Astrocyte of the cerebellum (primary cell): ENCODE data around the gene MCM8.
A peak's percentile ranks its signal among the peaks of the same experiment; 100 is the strongest.

Experiments
- DNase-seq: peaks from one replicate; pipeline ENCODE4 v3.0.0-alpha.2; 2011; ENCODE audit warnings: low read depth
- H3K4me3 ChIP-seq: 2 replicates; pipeline ENCODE4 v1.5.1; 2011; ENCODE audit warnings: mild to moderate bottlenecking, low read depth, low read length, moderate library complexity
- in situ Hi-C: cut with HindIII; loops from 2 replicates; pipeline ENCODE4 v1.10.0; 2017; ENCODE audit warnings: low sequenced_read_pairs
- TF ChIP-seq, protein P1 (sequence below): IDR thresholded peaks from 2 replicates; pipeline ENCODE4 v1.5.1; 2012; ENCODE audit warnings: low read length, low read depth, moderate library complexity, mild to moderate bottlenecking; ENCODE audit errors: missing control alignments

The MCM8 gene

DNA sequence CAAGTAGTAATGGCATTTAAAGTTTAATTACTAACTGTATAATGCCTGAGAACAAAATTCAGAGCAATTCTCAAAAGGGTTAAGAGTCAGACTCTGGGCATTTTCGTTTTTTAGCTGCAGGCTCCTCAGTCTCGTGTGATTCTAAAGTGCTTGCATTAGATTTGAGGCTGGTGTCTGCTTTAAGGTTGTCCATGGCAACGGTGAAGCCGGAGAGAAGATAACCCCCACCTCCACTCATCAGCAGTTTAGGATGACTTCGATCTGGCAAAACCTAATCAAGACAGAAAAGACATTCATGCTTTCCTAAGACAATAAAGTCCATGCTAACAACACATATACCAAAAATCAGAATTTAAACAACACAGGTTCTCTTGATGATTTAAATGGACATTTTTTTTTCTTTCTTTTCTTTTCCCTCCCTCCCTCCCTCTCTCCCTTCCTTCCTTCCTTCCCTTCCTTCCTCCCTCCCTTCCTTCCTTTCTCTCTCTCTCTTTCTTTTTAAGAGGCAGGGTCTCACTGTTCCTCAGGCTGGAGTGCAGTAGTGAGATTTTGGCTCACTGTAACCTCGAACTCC, 11.9 kb upstream of the MCM8 start:
- no peak overlapping the region for H3K4me3 ChIP-seq
- TF ChIP-seq, protein P1, sequence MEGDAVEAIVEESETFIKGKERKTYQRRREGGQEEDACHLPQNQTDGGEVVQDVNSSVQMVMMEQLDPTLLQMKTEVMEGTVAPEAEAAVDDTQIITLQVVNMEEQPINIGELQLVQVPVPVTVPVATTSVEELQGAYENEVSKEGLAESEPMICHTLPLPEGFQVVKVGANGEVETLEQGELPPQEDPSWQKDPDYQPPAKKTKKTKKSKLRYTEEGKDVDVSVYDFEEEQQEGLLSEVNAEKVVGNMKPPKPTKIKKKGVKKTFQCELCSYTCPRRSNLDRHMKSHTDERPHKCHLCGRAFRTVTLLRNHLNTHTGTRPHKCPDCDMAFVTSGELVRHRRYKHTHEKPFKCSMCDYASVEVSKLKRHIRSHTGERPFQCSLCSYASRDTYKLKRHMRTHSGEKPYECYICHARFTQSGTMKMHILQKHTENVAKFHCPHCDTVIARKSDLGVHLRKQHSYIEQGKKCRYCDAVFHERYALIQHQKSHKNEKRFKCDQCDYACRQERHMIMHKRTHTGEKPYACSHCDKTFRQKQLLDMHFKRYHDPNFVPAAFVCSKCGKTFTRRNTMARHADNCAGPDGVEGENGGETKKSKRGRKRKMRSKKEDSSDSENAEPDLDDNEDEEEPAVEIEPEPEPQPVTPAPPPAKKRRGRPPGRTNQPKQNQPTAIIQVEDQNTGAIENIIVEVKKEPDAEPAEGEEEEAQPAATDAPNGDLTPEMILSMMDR, result no peak
- no peak for DNase-seq
- in situ Hi-C loops, result no loop called here

GRCh38 chr20:5945963-5946362, 4.5 kb upstream of the MCM8 start:
- no peak overlapping the region for H3K4me3 ChIP-seq
- peak; percentile 36 for DNase-seq
- in situ Hi-C loops, result no loop called here
- TF ChIP-seq, protein P1, result no peak

GRCh38 chr20:5947276-5947675, 3.2 kb upstream of the MCM8 start:
- TF ChIP-seq, protein P1, result no peak
- in situ Hi-C loops, result no loop called here
- H3K4me3 ChIP-seq, result no peak overlapping the region
- no peak for DNase-seq

DNA sequence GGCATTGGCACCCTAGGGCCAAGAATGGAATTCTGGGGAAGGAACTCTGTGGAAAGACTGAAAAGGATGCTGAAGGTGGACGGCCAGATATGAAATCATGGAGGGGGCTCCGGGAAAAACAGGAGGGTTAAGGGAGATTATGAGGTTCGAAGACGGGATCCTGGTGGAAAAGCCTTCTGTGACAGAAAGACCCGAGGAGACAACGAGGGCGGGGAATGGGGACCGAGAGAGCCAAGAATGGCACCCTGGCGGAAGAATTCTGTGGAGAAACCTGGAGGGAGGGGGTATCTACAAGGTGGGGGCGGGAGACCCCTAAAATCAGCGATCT, 545 bp upstream of the MCM8 start:
- TF ChIP-seq, protein P1, result no peak
- H3K4me3 ChIP-seq, result peak overlapping the region; percentile 90
- in situ Hi-C loops, result no loop called here
- no peak for DNase-seq

GRCh38 chr20:5967469-5967868, 17.0 kb downstream of the MCM8 start:
- in situ Hi-C loops, result no loop called here
- no peak for DNase-seq
- H3K4me3 ChIP-seq, result no peak overlapping the region
- TF ChIP-seq, protein P1, result no peak

DNA sequence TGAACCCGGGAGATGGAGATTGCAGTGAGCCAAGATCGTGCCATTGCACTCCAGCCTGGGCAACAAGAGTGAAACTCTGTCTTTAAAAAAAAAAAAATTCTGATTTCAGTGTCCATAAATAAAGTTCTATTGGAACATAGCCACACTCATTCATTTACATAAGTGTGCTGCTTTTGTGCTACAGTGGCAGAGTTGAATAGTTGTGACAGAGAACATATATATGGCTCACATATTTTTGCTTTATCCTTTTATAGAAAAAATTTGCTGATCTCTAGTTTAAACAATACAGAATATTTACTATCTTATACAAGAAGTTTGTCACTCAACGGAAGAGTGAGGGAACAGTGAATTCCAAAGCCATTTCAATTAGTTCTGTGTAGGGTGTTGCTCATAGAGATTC, 18.0 kb downstream of the MCM8 start:
- in situ Hi-C loops, result no loop called here
- TF ChIP-seq, protein P1, result no peak
- H3K4me3 ChIP-seq, result no peak overlapping the region
- no peak for DNase-seq
